ENCODE results near the gene CPTP.

The CPTP gene

GRCh38 chr1:1320666-1321448 is 3.7 kb upstream of the CPTP start:
- DNase-seq: no peak

- no peak for DNase-seq
Observed at GRCh38 chr1:1321477-1321876, 3.1 kb upstream of the CPTP start.

GRCh38 chr1:1322418-1322817 is 2.2 kb upstream of the CPTP start:
- no peak for DNase-seq

DNA sequence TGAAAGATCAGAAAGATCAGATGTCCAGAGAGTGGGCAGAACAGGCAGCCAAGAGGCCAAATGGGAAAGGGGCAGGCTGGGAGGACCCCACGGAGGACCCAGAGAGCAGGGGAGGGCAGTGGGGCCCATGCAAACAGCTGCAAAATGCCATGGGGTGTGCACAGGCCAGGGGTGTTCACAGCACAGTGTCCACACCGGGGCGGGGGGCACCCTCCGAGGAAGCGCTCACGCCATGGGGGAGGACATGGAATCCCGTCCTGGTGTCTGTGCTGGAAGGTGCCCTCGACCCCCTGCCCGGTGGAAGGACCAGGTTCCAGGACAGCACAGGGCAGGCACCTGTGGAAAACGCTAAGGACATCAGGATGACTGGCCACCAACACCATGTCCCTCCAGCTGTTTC is 1.6 kb upstream of the CPTP start:
- DNase-seq: no peak

- DNase-seq: no peak
Observed at GRCh38 chr1:1324084-1324523, 498 bp upstream of the CPTP start.

GRCh38 chr1:1325288-1326074 is 879 bp downstream of the CPTP start:
- DNase-seq: no peak

- DNase-seq: no peak
Observed at GRCh38 chr1:1326075-1326605, 1.5 kb downstream of the CPTP start.

DNA sequence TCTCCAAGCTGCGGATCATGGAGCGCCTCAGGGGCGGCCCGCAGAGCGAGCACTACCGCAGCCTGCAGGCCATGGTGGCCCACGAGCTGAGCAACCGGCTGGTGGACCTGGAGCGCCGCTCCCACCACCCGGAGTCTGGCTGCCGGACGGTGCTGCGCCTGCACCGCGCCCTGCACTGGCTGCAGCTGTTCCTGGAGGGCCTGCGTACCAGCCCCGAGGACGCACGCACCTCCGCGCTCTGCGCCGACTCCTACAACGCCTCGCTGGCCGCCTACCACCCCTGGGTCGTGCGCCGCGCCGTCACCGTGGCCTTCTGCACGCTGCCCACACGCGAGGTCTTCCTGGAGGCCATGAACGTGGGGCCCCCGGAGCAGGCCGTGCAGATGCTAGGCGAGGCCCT is 2.7 kb downstream of the CPTP start:
- DNase-seq: no peak

DNA sequence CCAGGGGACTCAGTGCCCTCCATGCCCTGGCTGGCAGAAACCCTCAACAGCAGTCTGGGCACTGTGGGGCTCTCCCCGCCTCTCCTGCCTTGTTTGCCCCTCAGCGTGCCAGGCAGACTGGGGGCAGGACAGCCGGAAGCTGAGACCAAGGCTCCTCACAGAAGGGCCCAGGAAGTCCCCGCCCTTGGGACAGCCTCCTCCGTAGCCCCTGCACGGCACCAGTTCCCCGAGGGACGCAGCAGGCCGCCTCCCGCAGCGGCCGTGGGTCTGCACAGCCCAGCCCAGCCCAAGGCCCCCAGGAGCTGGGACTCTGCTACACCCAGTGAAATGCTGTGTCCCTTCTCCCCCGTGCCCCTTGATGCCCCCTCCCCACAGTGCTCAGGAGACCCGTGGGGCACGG is 3.7 kb downstream of the CPTP start:
- DNase-seq: no peak

DNA sequence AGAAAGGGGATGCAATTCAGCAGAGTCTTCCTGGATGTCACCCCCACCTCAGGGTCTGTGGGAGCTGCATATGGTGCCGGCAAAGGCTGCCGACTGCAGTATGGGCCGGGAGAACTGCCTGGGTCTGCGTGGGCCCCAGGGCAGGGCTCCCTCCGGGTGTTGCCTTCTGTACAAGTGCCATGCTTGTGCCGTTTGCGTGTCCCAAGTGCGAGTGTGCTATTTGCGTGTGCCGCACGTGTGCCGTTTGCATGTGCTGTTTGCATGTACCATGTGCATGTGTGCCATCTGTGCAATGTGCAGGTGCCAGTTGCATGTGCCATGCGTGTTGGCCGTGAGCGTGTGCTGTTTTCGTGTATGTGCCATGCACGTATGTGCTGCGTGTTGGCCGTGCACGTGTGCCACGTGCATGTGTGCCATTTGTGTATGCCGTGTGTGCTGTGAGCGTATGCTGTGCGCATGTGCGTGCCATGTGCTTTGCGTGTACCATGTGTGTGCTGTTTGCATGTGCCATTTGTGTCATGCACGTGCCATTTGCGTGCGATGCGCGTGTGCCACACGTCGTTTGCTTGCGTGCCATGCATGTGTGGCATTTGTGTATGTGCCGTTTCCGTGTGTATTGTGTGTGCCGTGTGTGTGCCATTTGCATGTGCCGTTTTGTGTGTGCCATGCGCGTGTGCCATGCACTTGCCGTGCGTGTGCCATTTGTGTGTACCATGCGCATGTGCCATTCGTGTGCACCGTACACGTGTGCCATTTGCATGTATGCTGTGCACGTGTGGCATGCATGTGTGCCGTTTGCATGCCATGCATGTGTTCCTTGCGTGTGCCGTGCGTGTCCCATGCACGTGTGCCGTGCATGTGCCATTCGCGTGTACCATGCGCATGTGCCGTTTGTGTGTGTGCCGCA is 5.0 kb downstream of the CPTP start:
- DNase-seq: no peak

DNA sequence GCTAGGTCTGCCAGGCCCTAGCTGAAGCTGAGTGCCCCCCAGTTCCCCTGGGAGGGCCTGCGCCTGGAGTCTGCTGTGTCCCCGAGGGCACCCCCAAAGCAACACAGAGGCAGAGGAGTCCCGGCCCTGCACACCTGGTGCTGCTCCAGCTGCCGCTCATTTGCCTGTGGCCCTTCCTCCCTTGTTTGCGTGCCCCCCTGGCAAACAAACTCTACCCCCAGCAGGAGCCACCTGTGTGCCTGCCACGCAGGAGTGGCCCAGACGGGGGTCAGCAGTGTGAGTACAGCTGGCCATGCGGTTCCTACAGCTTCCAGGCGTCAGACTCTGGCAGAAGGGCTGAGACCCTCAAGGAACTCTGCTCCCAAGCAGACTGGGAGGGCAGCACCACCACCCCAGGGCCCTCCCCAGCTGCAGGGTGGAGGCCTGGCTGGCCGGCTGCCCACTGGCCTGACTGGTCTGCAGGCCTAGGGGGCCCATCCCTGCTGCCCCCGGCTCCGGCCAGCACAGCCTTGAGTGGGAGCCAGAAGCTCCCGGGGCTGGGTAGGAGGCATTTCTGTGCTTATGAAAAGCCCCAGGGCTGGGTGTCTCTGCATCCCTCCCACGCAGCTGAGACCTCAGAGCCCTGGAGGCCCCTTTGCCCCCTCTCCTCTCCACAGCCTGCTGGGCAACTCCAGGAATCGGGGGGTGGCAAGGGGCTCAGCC is 5.9 kb downstream of the CPTP start:
- DNase-seq: no peak

DNA sequence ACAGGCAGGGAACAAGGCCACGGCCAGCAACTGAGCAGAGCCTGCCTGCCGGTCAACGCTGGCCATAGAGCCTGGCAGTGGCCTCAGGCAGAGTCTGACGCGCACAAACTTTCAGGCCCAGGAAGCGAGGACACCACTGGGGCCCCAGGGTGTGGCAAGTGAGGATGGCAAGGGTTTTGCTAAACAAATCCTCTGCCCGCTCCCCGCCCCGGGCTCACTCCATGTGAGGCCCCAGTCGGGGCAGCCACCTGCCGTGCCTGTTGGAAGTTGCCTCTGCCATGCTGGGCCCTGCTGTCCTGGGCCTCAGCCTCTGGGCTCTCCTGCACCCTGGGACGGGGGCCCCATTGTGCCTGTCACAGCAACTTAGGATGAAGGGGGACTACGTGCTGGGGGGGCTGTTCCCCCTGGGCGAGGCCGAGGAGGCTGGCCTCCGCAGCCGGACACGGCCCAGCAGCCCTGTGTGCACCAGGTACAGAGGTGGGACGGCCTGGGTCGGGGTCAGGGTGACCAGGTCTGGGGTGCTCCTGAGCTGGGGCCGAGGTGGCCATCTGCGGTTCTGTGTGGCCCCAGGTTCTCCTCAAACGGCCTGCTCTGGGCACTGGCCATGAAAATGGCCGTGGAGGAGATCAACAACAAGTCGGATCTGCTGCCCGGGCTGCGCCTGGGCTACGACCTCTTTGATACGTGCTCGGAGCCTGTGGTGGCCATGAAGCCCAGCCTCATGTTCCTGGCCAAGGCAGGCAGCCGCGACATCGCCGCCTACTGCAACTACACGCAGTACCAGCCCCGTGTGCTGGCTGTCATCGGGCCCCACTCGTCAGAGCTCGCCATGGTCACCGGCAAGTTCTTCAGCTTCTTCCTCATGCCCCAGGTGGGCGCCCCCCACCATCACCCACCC is 6.7 kb downstream of the CPTP start, which contains the start of gene TAS1R3:
Gene TAS1R3, plus strand, starts transcription at position 213 of the 898 bp plus-strand sequence. Its CDS starts 66 bp downstream, at position 279.
- no peak for DNase-seq

DNA sequence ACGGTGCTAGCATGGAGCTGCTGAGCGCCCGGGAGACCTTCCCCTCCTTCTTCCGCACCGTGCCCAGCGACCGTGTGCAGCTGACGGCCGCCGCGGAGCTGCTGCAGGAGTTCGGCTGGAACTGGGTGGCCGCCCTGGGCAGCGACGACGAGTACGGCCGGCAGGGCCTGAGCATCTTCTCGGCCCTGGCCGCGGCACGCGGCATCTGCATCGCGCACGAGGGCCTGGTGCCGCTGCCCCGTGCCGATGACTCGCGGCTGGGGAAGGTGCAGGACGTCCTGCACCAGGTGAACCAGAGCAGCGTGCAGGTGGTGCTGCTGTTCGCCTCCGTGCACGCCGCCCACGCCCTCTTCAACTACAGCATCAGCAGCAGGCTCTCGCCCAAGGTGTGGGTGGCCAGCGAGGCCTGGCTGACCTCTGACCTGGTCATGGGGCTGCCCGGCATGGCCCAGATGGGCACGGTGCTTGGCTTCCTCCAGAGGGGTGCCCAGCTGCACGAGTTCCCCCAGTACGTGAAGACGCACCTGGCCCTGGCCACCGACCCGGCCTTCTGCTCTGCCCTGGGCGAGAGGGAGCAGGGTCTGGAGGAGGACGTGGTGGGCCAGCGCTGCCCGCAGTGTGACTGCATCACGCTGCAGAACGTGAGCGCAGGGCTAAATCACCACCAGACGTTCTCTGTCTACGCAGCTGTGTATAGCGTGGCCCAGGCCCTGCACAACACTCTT is 7.6 kb downstream of the CPTP start:
- no peak for DNase-seq

DNA sequence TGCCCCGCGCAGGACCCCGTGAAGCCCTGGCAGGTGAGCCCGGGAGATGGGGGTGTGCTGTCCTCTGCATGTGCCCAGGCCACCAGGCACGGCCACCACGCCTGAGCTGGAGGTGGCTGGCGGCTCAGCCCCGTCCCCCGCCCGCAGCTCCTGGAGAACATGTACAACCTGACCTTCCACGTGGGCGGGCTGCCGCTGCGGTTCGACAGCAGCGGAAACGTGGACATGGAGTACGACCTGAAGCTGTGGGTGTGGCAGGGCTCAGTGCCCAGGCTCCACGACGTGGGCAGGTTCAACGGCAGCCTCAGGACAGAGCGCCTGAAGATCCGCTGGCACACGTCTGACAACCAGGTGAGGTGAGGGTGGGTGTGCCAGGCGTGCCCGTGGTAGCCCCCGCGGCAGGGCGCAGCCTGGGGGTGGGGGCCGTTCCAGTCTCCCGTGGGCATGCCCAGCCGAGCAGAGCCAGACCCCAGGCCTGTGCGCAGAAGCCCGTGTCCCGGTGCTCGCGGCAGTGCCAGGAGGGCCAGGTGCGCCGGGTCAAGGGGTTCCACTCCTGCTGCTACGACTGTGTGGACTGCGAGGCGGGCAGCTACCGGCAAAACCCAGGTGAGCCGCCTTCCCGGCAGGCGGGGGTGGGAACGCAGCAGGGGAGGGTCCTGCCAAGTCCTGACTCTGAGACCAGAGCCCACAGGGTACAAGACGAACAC is 8.3 kb downstream of the CPTP start:
- DNase-seq: no peak

- no peak for DNase-seq
Observed at GRCh38 chr1:1333551-1334241, 9.1 kb downstream of the CPTP start.

DNA sequence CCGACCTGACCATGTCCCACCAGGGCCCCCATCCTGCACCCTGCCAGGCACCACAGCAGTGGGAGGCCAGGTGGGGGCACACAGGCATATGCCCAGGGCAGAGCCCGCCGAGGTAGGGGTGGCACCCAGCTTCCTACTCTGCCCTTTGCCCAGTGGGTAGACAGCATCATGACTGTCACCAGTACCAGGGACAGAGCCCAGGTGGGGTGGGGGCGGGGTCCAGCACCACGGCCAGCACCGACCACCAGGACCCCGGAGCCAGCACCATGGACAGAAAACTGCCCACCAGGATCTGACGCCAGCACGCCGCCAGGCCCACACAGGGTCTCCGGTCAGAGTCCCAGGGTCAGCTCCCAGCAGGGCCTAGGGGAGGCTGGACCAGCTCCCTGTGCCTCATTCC is 10.2 kb downstream of the CPTP start:
- DNase-seq: no peak

DNA sequence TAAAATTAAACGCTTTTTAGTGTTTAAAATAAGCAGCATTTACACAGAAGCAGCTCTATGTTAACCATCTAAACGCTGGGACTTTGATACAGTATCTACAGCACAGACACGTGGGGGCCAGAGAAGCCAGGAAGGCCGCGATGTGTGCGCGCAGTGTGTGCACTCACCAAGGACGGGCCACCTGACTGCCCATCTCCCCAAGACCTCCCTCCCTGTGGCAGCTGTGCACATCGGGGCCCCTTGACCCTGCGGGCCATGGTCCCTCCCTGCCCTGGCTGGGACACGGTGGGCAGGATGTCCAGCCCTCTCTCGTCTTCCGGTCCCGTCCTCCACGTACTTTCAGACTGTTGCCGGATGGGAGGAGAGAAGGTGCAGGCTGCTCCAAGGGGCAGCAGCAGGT is 10.7 kb downstream of the CPTP start:
- DNase-seq: no peak

DNA sequence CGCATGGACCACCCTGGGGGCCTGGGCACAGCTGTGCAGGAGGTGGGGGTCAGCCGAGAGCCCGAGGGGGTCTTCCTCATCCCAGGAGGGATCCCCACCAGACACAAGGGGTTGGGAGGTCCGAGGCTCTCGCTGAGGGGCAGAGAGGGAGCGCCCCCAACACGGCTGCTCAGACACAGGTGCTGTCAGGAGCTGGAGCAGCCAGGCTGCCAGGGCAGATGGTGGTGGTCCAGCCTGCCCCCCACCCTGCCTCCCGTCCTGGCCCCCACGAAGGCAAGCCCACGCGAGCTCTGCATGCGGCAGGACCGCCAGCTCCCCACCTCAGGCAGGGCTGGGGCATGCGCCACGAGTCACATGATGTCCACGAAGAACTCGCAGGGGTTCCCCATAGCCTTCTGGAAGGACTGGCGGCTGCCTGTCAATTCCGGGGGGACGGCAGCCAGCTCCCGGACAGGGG is 11.2 kb downstream of the CPTP start:
- no peak for DNase-seq

DNA sequence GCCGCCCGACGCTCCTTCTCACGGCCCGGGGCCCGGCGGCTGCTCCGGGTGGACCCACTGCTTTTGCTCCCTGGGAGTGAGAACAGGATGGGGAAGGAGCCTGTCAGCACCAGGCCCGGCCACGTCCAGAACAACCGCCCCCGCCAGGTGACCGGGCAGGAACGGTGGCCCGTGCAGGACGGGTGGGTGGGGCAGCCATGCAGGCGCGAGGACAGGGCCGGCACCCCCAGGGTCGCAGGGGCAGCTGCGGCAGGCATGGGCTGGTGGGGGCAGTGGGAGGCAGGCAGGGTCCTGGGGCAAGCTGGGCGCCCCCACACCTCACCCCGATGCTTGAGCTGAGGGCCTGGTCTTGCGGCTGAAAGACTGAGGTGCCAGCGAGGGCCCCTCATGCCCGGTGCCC is 11.8 kb downstream of the CPTP start:
- no peak for DNase-seq

Measured in NCI-H1694 (cell line).